NCI-H1105 treated with DMSO at 0.1 percent for 48 hours (cell line): ENCODE measurements around the gene LRG1.
A peak's percentile ranks its signal among the peaks of the same experiment; 100 is the strongest.
"Not testable (repeated sequence)": the region's sequence is repeated elsewhere in the genome, so short reads cannot be mapped to it uniquely, and the experiment has no call there.

Source experiments
- DNase-seq: peaks from one replicate; lab custom pipeline; 2025; lab: John Stamatoyannopoulos, UW

LRG1 gene

GRCh38 chr19:4553092-4553695 lies 13.4 kb upstream of the LRG1 start:
- DNase-seq: no peak

GRCh38 chr19:4552525-4552819 lies 12.6 kb upstream of the LRG1 start:
- DNase-seq: no peak

- no peak for DNase-seq
Measured at GRCh38 chr19:4550479-4551050, 10.7 kb upstream of the LRG1 start.

- DNase-seq: no peak
Measured at GRCh38 chr19:4550018-4550417, 10.2 kb upstream of the LRG1 start.

GRCh38 chr19:4548238-4548584 lies 8.4 kb upstream of the LRG1 start:
- no peak for DNase-seq

- DNase-seq: peak; percentile 11
Measured at GRCh38 chr19:4547303-4548237, 7.7 kb upstream of the LRG1 start.

GRCh38 chr19:4543842-4544647 lies 4.2 kb upstream of the LRG1 start:
- no peak for DNase-seq

- no peak for DNase-seq
Measured at GRCh38 chr19:4542896-4543841, 3.3 kb upstream of the LRG1 start.

GRCh38 chr19:4541806-4542145 lies 1.9 kb upstream of the LRG1 start:
- not testable (repeated sequence) for DNase-seq

GRCh38 chr19:4541114-4541805 lies 1.4 kb upstream of the LRG1 start:
- no peak for DNase-seq

GRCh38 chr19:4539169-4539692 lies 605 bp downstream of the LRG1 start:
- no peak for DNase-seq

- peak; percentile 96 for DNase-seq
Measured at GRCh38 chr19:4538601-4538954, 1.3 kb downstream of the LRG1 start.

- DNase-seq: peak; percentile 88
Measured at GRCh38 chr19:4537953-4538600, 1.8 kb downstream of the LRG1 start.

GRCh38 chr19:4536798-4537197 lies 3.0 kb downstream of the LRG1 start:
- DNase-seq: peak; percentile 56

GRCh38 chr19:4534836-4535658 lies 4.8 kb downstream of the LRG1 start, which contains the start of gene PLIN5:
Gene PLIN5, minus strand, starts transcription at chr19:4535224. Its CDS starts 1,150 bp downstream, at chr19:4534074.
- DNase-seq: peak; percentile 89

GRCh38 chr19:4533835-4534424 lies 5.9 kb downstream of the LRG1 start:
- no peak for DNase-seq

- DNase-seq: no peak
Measured at GRCh38 chr19:4533334-4533733, 6.5 kb downstream of the LRG1 start.

GRCh38 chr19:4531562-4532165 lies 8.2 kb downstream of the LRG1 start:
- no peak for DNase-seq
